NCI-H1105 (cell line): ENCODE results near the gene PTX4.

Experiments used
- DNase-seq: peaks from one replicate; lab custom pipeline; 2025; lab: John Stamatoyannopoulos, UW

The PTX4 gene

GRCh38 chr16:1500465-1501150 lies 11.9 kb upstream of the PTX4 start:
- DNase-seq: no peak

GRCh38 chr16:1499756-1500464 lies 11.2 kb upstream of the PTX4 start:
- DNase-seq: no peak

- DNase-seq: no peak
These were observed 10.3 kb upstream of the PTX4 start for GRCh38 chr16:1498899-1499676.

GRCh38 chr16:1497014-1497598 lies 8.4 kb upstream of the PTX4 start:
- DNase-seq: no peak

- no peak for DNase-seq
These were observed 7.7 kb upstream of the PTX4 start for GRCh38 chr16:1496464-1496863.

GRCh38 chr16:1495889-1496262 lies 7.1 kb upstream of the PTX4 start:
- no peak for DNase-seq

GRCh38 chr16:1495211-1495888 lies 6.6 kb upstream of the PTX4 start:
- no peak for DNase-seq

GRCh38 chr16:1494711-1495110 lies 6.0 kb upstream of the PTX4 start:
- DNase-seq: no peak

- no peak for DNase-seq
These were observed 5.4 kb upstream of the PTX4 start for GRCh38 chr16:1494129-1494640.

- DNase-seq: no peak
These were observed 5.0 kb upstream of the PTX4 start for GRCh38 chr16:1493746-1494094.

- peak; percentile 39 for DNase-seq
These were observed 4.4 kb upstream of the PTX4 start, which contains the start of gene TELO2 for GRCh38 chr16:1492923-1493745. TSS of gene TELO2 (plus strand) at chr16:1493360. CDS start at chr16:1494282, 922 bp downstream.

- DNase-seq: no peak
These were observed 3.6 kb upstream of the PTX4 start for GRCh38 chr16:1492082-1492922.

GRCh38 chr16:1491327-1491726 lies 2.6 kb upstream of the PTX4 start:
- no peak for DNase-seq

- DNase-seq: no peak
These were observed 333 bp upstream of the PTX4 start for GRCh38 chr16:1489077-1489476.

- DNase-seq: no peak
These were observed 616 bp downstream of the PTX4 start for GRCh38 chr16:1488054-1488601.

- DNase-seq: no peak
These were observed 1.2 kb downstream of the PTX4 start for GRCh38 chr16:1487395-1488053.

- no peak for DNase-seq
These were observed 2.0 kb downstream of the PTX4 start for GRCh38 chr16:1486551-1487390.

- DNase-seq: no peak
These were observed 2.8 kb downstream of the PTX4 start for GRCh38 chr16:1485847-1486496.
